HL-60 (cell line): ENCODE results near the gene OR51E2.

Experiments
- DNase-seq, 2 experiments: peaks; one replicate each; pipeline ENCODE4 v3.0.0-alpha.2; 2010 to 2020; ENCODE audit warnings: low read depth in 1 of 2, low spot score in 1 of 2
- H3K27ac ChIP-seq: fragments of 250-450 bp; sonication (Bioruptor Pico); replicated peaks from 2 replicates; pipeline ENCODE4 v1.5.1; 2020; ENCODE audit warnings: mild to moderate bottlenecking, moderate library complexity
- H3K27me3 ChIP-seq: fragments of 250-450 bp; sonication (Bioruptor Pico); 2 replicates; pipeline ENCODE4 v1.5.1; 2021; ENCODE audit warnings: mild to moderate bottlenecking, moderate library complexity; ENCODE audit not compliant: insufficient read depth, poor library complexity, severe bottlenecking
- H3K4me3 ChIP-seq: replicated peaks from 2 replicates; pipeline ENCODE4 v1.5.1; 2011; ENCODE audit warnings: mild to moderate bottlenecking, control low read depth, low read length; ENCODE audit not compliant: insufficient read depth
- GABPA ChIP-seq: IDR thresholded peaks from 2 replicates; pipeline ENCODE4 v1.6.1; 2012; ENCODE audit warnings: low read depth
- POLR2AphosphoS5 ChIP-seq: IDR thresholded peaks from 2 replicates; pipeline ENCODE4 v1.6.1; 2012; ENCODE audit warnings: low read depth
- SPI1 ChIP-seq: IDR thresholded peaks from 2 replicates; pipeline ENCODE4 v1.6.1; 2012; ENCODE audit warnings: low read depth, mild to moderate bottlenecking, borderline replicate concordance
- TF ChIP-seq, protein P1 (sequence below): IDR thresholded peaks from one replicate; pipeline ENCODE4 v1.5.1; 2011; ENCODE audit warnings: low read length, control low read depth, inconsistent platforms; ENCODE audit not compliant: insufficient read depth
- TF ChIP-seq, protein P2 (sequence below): IDR thresholded peaks from 2 replicates; pipeline ENCODE4 v1.6.1; 2012; ENCODE audit warnings: low read depth; ENCODE audit not compliant: insufficient replicate concordance

The OR51E2 gene

DNA sequence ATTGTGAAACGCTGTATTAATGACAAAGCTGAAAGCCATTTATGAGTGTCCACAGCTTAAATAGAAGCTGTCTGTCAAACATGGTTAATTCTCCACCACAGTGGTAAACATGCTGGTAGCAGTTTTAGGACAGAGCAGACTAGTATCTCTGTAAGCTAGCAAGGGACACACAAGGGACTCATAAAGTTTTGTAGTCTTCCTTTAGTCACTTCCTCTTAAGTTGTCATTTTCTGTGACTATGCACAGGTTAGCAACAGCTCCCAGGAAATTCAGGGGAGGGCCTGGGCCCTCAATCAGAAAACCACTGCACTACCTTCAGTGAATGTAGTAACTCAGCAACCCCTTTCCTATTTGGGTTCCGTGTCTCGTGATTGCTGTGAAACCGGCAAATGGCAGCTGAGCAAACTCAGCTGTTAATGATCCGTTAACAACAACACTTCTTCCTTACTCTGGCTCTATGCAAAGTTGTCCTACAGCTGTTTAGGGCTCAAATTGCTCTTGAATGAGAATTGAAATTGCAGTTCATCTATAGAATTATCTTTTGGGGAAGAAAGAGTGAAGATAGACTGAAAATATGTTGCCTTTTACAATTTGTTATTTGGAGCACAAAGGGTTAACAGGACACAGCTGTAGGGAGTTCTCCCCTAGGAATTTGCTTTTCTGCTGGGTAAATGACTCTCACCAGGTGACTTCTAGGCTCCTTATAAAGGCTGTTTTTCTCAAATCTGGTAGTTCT, 6.6 kb upstream of the OR51E2 start, which contains the start of gene MMP26:
TSS of gene MMP26 (plus strand) at position 731 of the 736 bp plus-strand sequence.
- TF ChIP-seq SPI1, result 0 out of 2 replicates have a peak, but pooled peaks have one; percentile 6
- TF ChIP-seq GABPA, result no peak
- TF ChIP-seq, protein P1, sequence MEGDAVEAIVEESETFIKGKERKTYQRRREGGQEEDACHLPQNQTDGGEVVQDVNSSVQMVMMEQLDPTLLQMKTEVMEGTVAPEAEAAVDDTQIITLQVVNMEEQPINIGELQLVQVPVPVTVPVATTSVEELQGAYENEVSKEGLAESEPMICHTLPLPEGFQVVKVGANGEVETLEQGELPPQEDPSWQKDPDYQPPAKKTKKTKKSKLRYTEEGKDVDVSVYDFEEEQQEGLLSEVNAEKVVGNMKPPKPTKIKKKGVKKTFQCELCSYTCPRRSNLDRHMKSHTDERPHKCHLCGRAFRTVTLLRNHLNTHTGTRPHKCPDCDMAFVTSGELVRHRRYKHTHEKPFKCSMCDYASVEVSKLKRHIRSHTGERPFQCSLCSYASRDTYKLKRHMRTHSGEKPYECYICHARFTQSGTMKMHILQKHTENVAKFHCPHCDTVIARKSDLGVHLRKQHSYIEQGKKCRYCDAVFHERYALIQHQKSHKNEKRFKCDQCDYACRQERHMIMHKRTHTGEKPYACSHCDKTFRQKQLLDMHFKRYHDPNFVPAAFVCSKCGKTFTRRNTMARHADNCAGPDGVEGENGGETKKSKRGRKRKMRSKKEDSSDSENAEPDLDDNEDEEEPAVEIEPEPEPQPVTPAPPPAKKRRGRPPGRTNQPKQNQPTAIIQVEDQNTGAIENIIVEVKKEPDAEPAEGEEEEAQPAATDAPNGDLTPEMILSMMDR, result no peak
- no peak for DNase-seq
- no peak within 1 kb of the TSS for H3K4me3 ChIP-seq
- peaks cover 2% of the 10 kb centered on the region for H3K27me3 ChIP-seq
- no peak within 1 kb of the TSS for H3K27ac ChIP-seq

DNA sequence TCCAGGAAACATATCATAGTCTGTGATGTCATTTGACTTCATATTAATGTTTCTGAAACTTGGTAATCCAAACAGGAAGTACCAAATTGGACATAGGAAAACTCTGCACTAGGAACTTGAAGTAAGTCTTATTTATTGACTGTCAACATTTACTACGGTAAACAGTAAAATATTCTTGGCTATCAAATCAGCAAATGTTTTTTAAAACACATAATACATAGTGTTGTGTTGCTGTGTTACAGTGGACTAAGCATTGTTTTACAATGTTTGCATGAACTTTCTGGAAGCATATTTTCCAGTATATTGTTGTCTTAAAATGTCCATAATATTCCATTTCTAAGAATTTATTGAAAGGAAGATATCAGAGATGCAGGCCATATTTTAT, 2.8 kb upstream of the OR51E2 start:
- no peak for DNase-seq
- TF ChIP-seq SPI1, result no peak
- no peak for TF ChIP-seq GABPA
- TF ChIP-seq, protein P2, sequence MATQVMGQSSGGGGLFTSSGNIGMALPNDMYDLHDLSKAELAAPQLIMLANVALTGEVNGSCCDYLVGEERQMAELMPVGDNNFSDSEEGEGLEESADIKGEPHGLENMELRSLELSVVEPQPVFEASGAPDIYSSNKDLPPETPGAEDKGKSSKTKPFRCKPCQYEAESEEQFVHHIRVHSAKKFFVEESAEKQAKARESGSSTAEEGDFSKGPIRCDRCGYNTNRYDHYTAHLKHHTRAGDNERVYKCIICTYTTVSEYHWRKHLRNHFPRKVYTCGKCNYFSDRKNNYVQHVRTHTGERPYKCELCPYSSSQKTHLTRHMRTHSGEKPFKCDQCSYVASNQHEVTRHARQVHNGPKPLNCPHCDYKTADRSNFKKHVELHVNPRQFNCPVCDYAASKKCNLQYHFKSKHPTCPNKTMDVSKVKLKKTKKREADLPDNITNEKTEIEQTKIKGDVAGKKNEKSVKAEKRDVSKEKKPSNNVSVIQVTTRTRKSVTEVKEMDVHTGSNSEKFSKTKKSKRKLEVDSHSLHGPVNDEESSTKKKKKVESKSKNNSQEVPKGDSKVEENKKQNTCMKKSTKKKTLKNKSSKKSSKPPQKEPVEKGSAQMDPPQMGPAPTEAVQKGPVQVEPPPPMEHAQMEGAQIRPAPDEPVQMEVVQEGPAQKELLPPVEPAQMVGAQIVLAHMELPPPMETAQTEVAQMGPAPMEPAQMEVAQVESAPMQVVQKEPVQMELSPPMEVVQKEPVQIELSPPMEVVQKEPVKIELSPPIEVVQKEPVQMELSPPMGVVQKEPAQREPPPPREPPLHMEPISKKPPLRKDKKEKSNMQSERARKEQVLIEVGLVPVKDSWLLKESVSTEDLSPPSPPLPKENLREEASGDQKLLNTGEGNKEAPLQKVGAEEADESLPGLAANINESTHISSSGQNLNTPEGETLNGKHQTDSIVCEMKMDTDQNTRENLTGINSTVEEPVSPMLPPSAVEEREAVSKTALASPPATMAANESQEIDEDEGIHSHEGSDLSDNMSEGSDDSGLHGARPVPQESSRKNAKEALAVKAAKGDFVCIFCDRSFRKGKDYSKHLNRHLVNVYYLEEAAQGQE, result no peak
- TF ChIP-seq, protein P1, result no peak
- no peak for TF ChIP-seq POLR2AphosphoS5
- H3K27me3 ChIP-seq, result peaks cover 7% of the 10 kb centered on the region
- H3K27ac ChIP-seq, result no peak overlapping the region
- H3K4me3 ChIP-seq, result no peak overlapping the region

DNA sequence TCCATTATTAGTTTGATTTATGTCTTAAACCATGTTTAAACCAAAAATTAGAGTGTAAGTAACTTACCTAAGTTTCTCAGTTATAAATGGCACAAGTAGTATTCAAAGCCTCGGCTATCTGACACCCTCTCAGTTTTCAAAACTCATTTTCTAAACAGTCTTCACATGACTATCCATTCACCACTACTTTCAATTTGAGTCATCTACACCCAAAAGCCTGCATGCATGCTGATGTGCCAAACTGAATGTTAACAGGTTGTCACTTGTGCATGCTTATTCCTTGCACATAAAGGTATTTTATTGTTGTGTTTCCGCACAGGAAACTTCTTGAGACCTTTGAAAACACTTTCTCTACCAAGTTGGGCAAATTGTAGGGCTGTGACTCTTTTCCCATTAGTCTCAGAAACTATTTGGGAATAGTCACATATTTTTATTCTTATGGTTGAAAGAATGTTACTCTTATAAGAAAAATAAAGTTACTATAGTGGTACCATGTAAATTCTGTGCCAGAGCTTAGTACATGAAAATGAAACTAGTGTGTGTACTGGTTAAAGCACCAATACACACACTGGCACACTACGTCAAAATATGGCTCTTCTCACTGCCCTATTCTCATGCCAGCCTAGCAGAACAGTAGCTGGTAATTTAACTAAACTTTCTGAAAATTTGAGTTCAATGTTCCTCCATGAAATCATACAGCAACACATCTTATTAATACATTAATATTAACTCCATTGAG, 2.2 kb upstream of the OR51E2 start:
- H3K4me3 ChIP-seq, result no peak overlapping the region
- no peak overlapping the region for H3K27ac ChIP-seq
- peaks cover 10% of the 10 kb centered on the region for H3K27me3 ChIP-seq
- no peak for DNase-seq
- TF ChIP-seq, protein P1, result no peak
- no peak for TF ChIP-seq GABPA
- TF ChIP-seq POLR2AphosphoS5, result no peak
- TF ChIP-seq, protein P2, result no peak
- no peak for TF ChIP-seq SPI1
